ENCODE data around the gene HSP90AB1.

DNA sequence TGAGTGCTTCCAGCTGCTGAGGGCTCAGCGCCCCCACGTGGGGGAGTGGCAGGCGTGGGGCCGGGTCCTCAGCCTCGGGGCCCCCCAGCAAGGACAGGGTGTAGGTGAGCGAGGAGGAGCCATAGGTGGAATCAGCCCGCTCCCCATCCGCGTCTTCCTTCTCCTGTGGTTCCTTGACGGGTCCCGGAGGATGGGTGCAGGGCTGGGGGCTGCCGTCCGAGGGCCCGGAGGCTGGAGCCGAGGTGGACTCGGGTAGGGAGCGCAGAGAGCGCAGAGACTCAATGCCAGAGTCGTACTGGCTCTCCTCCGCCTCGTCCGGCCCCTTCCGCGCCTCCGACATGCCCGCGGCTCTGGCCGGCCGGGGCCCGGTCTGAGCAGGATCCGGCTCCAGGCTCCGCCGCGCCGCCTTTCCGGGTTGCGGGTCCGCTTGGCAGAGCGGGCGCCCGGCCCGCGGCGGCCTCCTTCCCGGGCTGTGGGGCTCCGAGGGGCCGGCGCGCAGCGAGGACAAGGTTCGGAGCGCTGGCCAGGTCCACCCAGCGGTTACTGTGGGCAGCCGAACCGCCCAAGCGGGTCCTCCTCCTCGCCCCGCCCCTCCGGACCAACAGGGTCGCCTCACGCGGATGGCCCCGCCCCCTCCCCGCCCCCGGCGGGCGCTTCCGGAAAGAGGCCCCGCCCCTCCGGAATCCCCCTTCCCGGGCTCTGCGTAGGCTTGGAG lies 18.3 kb downstream of the HSP90AB1 start, which contains the start of gene NFKBIE:
- TF ChIP-seq, protein P1, sequence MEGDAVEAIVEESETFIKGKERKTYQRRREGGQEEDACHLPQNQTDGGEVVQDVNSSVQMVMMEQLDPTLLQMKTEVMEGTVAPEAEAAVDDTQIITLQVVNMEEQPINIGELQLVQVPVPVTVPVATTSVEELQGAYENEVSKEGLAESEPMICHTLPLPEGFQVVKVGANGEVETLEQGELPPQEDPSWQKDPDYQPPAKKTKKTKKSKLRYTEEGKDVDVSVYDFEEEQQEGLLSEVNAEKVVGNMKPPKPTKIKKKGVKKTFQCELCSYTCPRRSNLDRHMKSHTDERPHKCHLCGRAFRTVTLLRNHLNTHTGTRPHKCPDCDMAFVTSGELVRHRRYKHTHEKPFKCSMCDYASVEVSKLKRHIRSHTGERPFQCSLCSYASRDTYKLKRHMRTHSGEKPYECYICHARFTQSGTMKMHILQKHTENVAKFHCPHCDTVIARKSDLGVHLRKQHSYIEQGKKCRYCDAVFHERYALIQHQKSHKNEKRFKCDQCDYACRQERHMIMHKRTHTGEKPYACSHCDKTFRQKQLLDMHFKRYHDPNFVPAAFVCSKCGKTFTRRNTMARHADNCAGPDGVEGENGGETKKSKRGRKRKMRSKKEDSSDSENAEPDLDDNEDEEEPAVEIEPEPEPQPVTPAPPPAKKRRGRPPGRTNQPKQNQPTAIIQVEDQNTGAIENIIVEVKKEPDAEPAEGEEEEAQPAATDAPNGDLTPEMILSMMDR (IDR thresholded peaks at IDR 0.05; ENCODE audit: insufficient read depth, low read length), result no peak
- TF ChIP-seq POLR2AphosphoS5 (IDR thresholded peaks at IDR 0.05; ENCODE audit: low read depth) (no peak), GABPA (IDR thresholded peaks at IDR 0.05; ENCODE audit: low read depth) (no peak), SPI1 (IDR thresholded peaks at IDR 0.05; ENCODE audit: borderline replicate concordance, low read depth) (no peak)
- TF ChIP-seq, protein P2, sequence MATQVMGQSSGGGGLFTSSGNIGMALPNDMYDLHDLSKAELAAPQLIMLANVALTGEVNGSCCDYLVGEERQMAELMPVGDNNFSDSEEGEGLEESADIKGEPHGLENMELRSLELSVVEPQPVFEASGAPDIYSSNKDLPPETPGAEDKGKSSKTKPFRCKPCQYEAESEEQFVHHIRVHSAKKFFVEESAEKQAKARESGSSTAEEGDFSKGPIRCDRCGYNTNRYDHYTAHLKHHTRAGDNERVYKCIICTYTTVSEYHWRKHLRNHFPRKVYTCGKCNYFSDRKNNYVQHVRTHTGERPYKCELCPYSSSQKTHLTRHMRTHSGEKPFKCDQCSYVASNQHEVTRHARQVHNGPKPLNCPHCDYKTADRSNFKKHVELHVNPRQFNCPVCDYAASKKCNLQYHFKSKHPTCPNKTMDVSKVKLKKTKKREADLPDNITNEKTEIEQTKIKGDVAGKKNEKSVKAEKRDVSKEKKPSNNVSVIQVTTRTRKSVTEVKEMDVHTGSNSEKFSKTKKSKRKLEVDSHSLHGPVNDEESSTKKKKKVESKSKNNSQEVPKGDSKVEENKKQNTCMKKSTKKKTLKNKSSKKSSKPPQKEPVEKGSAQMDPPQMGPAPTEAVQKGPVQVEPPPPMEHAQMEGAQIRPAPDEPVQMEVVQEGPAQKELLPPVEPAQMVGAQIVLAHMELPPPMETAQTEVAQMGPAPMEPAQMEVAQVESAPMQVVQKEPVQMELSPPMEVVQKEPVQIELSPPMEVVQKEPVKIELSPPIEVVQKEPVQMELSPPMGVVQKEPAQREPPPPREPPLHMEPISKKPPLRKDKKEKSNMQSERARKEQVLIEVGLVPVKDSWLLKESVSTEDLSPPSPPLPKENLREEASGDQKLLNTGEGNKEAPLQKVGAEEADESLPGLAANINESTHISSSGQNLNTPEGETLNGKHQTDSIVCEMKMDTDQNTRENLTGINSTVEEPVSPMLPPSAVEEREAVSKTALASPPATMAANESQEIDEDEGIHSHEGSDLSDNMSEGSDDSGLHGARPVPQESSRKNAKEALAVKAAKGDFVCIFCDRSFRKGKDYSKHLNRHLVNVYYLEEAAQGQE (IDR thresholded peaks at IDR 0.05; ENCODE audit: insufficient replicate concordance, low read depth), result no peak
